ENCODE data around the gene SEC23A. TPM values are rescaled to one million over a fixed set of nuclear protein-coding genes. Genes with fewer than 3 reads are reported as not detected.
"Not testable (repeated sequence)": the region's sequence is repeated elsewhere in the genome, so short reads cannot be mapped to it uniquely, and the experiment has no call there.

Gene SEC23A
- total RNA-seq, 1 donor from 2014 or later = 366 TPM

- no peak for DNase-seq
These were observed 73.2 kb downstream of the SEC23A start for GRCh38 chr14:39029789-39030188.

- DNase-seq = no peak
These were observed 74.4 kb downstream of the SEC23A start for GRCh38 chr14:39028620-39029019.

- peak; percentile 64 for DNase-seq
These were observed 77.0 kb downstream of the SEC23A start for GRCh38 chr14:39025810-39026627.

GRCh38 chr14:39025250-39025809 lies 77.7 kb downstream of the SEC23A start:
- DNase-seq = no peak

GRCh38 chr14:39023939-39024871 lies 78.8 kb downstream of the SEC23A start:
- DNase-seq = no peak

- not testable (repeated sequence) for DNase-seq
These were observed 85.7 kb downstream of the SEC23A start for GRCh38 chr14:39017096-39018016.

GRCh38 chr14:39016733-39017095 lies 86.3 kb downstream of the SEC23A start:
- no peak for DNase-seq

- DNase-seq = no peak
These were observed 87.0 kb downstream of the SEC23A start for GRCh38 chr14:39015964-39016577.

- peak; percentile 81 for DNase-seq
These were observed 87.6 kb downstream of the SEC23A start for GRCh38 chr14:39015360-39015961.

- DNase-seq = no peak
These were observed 88.6 kb downstream of the SEC23A start for GRCh38 chr14:39014460-39014859.

- DNase-seq = not testable (repeated sequence)
These were observed 94.1 kb downstream of the SEC23A start for GRCh38 chr14:39008965-39009364.

GRCh38 chr14:39006721-39007410 lies 96.2 kb downstream of the SEC23A start:
- no peak for DNase-seq

GRCh38 chr14:39005044-39005880 lies 97.8 kb downstream of the SEC23A start:
- no peak for DNase-seq

- DNase-seq = no peak
These were observed 103.1 kb downstream of the SEC23A start for GRCh38 chr14:38999949-39000348.

- DNase-seq = peak; percentile 68
These were observed 108.3 kb downstream of the SEC23A start for GRCh38 chr14:38994731-38995130.

GRCh38 chr14:38993981-38994380 lies 109.1 kb downstream of the SEC23A start:
- DNase-seq = no peak

- DNase-seq = peak; percentile 84
These were observed 110.8 kb downstream of the SEC23A start for GRCh38 chr14:38992067-38992844.

GRCh38 chr14:38991299-38991698 lies 111.7 kb downstream of the SEC23A start:
- DNase-seq = no peak
